Transverse colon (tissue), 4 donors: Measurements from ENCODE around the gene HABP2. TPM values are rescaled to one million over a fixed set of nuclear protein-coding genes. Genes with fewer than 3 reads are reported as not detected.

Experiments used
- DNase-seq: peaks from one replicate; pipeline ENCODE4 v3.0.0-alpha.2; 2019
- H3K27ac ChIP-seq, 4 donors: fragments of 200-600 bp; sonication (generic); 2 replicates each; pipeline ENCODE4 v1.5.1; 2016 to 2018; ENCODE audit warnings: inconsistent platforms in 4 of 4
- H3K27me3 ChIP-seq: fragments of 200-600 bp; sonication (generic); 2 replicates; pipeline ENCODE4 v1.5.1; 2017; ENCODE audit warnings: inconsistent platforms
- H3K36me3 ChIP-seq, 4 donors: fragments of 200-600 bp; sonication (generic); 2 replicates each; pipeline ENCODE4 v1.5.1; 2017 to 2019; ENCODE audit warnings: inconsistent platforms in 4 of 4
- H3K4me1 ChIP-seq, 4 donors: fragments of 200-600 bp; sonication (generic); 2 replicates each; pipeline ENCODE4 v1.5.1; 2017 to 2020; ENCODE audit warnings: inconsistent platforms in 4 of 4
- H3K4me3 ChIP-seq, 4 donors: fragments of 200-600 bp; sonication (generic); 1 replicate in 1 of 4; 2 replicates in 3 of 4; pipeline versions ENCODE4 v1.5.1 to v1.6.1; 2017 to 2019; ENCODE audit warnings: inconsistent platforms in 4 of 4
- H3K9me3 ChIP-seq, 2 donors: fragments of 200-600 bp; sonication (generic); 2 replicates each; pipeline ENCODE4 v1.5.1; 2017 to 2019; ENCODE audit warnings: inconsistent platforms in 2 of 2
- EP300 ChIP-seq: sonication (generic); formaldehyde crosslinking; IDR thresholded peaks from one replicate; pipeline ENCODE4 v1.6.1; 2017; ENCODE audit warnings: antibody characterized with exemption, low read depth
- POLR2A ChIP-seq: fragments of 450-650 bp; IDR thresholded peaks from one replicate; pipeline ENCODE4 v1.6.1; 2016; ENCODE audit warnings: antibody characterized with exemption, mild to moderate bottlenecking, moderate library complexity
- POLR2AphosphoS5 ChIP-seq, 3 donors: sonication (generic); formaldehyde crosslinking; IDR thresholded peaks; one replicate each; pipeline ENCODE4 v1.6.1; 2016; ENCODE audit warnings: antibody characterized with exemption in 3 of 3
- WGBS, 2 donors: methylation state at CpG; one replicate each; pipeline ENCODE4 v1.1.5; 2018; ENCODE audit warnings: low coverage in 1 of 2; 5-methylcytosine and 5-hydroxymethylcytosine counted together
- in situ Hi-C, 4 donors: fragments of 200-750 bp; cut with MboI; loops; one replicate each; pipeline versions ENCODE4 v1.15.0 to v1.15.1; 2017; ENCODE audit warnings: low sequenced_read_pairs in 3 of 4, low pct_ligation_motif_present in 1 of 4, low pct_unique_long_range_greater_than_20kb in 1 of 4
- intact Hi-C: fragments of 100-400 bp; cut with DNase I; formaldehyde crosslinking; loops from one replicate; pipeline ENCODE4 v1.15.1; 2023; ENCODE audit warnings: low total_unique reads
- total RNA-seq, 4 donors: library from RNA; depleted of rRNA; stranded (reverse); fragments of >200 nt; gene quantifications; one replicate each; pipeline ENCODE4 v1.1.0, GENCODE V29; 2016
- TF ChIP-seq, protein P1 (sequence below), 5 experiments: fragments of 200-600 bp in 3 of 5; fragments of 450-650 bp in 2 of 5; sonication (generic) in 3 of 5; IDR thresholded peaks; 1 replicate in 2 of 5; 2 replicates in 3 of 5; pipeline ENCODE4 v1.5.1; 2016 to 2017; ENCODE audit warnings: antibody characterized with exemption in 5 of 5, inconsistent platforms in 3 of 5, mild to moderate bottlenecking in 2 of 5, moderate library complexity in 1 of 5

The HABP2 gene
- total RNA-seq, 4 donors from 2014 or later, result not detected

DNA sequence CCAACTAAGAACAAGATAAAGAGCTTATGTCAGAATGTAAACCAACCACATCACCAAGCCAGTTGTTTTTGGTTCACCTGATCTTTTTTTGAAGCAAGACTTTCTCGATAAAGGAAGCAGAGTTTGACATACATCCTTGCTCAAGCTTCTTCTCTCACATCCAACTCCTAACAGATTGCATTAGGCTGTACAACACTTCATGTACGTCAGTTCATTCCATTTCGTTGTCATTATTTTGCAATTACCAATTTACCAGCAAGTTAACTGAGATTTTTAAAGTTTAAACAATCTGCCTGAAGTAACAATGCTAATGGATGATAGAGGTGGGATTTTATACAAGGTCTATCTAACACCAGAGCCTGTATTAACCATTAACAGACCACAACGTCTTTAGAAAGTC, 70.0 kb downstream of the HABP2 start:
- no peaks in the 10 kb centered on the region for H3K9me3 ChIP-seq
- no peak for DNase-seq
- TF ChIP-seq POLR2A (no peak), POLR2AphosphoS5 (IDR thresholded peaks at IDR 0.05) (no peak), EP300 (no peak)
- TF ChIP-seq, protein P1, sequence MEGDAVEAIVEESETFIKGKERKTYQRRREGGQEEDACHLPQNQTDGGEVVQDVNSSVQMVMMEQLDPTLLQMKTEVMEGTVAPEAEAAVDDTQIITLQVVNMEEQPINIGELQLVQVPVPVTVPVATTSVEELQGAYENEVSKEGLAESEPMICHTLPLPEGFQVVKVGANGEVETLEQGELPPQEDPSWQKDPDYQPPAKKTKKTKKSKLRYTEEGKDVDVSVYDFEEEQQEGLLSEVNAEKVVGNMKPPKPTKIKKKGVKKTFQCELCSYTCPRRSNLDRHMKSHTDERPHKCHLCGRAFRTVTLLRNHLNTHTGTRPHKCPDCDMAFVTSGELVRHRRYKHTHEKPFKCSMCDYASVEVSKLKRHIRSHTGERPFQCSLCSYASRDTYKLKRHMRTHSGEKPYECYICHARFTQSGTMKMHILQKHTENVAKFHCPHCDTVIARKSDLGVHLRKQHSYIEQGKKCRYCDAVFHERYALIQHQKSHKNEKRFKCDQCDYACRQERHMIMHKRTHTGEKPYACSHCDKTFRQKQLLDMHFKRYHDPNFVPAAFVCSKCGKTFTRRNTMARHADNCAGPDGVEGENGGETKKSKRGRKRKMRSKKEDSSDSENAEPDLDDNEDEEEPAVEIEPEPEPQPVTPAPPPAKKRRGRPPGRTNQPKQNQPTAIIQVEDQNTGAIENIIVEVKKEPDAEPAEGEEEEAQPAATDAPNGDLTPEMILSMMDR (IDR thresholded peaks at IDR 0.05), result no peak
- in situ Hi-C loops (no loop called here), intact Hi-C loops (no loop called here)
- WGBS, 2 donors, result 83 to 87% methylated on average over 3 to 4 of the region's 4 CpGs
- no peak overlapping the region for H3K4me3 ChIP-seq
- no peak overlapping the region for H3K27ac ChIP-seq
- H3K4me1 ChIP-seq, result peaks cover 0 to 25% (median 10%) of the 10 kb centered on the region in 4 donors
- no peaks in the 10 kb centered on the region for H3K36me3 ChIP-seq
- peaks cover 12% of the 10 kb centered on the region for H3K27me3 ChIP-seq

DNA sequence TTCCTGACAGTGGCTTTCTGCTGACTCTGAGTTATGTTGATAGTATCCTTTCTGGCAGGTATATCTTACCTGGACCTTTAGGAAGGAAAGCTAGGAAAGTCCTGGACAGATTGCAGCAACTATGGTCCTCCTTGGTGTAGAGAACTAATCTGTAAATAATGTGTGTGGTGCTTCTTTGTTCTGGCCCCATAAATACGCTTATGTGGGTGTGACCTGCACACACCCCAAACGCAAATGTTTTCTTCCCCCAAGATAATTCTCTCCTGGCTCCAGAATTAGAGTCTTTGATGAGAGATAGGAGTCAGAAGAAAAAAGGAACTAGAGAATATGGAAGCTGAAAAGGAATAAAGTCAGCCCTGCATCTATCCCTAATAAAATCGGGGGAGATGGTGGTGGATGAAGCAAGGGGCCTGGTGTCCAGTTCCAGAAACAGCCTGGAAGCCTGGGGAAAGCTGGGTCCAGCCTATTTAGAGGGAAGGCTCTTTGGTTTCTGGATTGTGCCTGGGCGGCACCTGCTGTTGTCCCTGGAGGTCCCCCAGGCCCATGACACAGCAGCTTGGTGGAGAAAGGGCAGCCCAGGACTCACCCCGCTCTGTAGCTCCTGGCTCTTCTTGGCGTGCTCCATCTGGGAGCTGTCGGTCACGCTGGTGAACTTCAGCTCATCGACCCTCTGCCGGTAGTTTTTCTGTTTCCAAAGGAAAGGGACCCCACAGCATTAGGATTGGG, 72.8 kb downstream of the HABP2 start:
- 19 to 77% methylated on average over 3 to 10 of the region's 10 CpGs for WGBS, 2 donors
- DNase-seq, result no peak
- no peak for TF ChIP-seq EP300
- TF ChIP-seq, protein P1 (IDR thresholded peaks at IDR 0.05), result no peak
- no peak for TF ChIP-seq POLR2A
- TF ChIP-seq POLR2AphosphoS5 (IDR thresholded peaks at IDR 0.05), result no peak

DNA sequence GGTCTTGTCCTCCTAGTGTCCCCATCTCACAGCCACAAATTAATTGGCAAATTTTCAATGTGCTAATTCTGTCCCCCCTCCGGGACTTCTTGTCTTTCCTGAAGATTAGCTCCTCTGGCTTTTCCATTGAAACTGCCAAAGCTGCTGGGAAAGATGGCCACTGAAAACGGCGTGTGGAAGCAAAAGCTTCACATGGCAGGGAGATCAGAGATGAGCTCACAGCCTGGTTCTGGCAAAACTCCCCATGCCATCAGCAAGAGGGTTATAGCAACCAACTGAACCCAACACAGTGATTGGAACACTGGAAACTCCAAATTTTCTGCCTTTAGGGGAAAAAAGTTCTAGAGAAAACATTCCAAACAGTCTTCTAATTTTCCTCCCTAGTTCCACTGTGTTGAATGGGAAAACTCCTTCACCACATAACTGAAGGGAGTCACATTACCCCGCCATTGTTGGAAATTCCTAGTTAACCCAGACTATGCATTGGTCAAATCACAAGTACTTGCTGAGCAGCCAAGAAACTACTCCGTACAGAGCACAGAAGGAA, 74.0 kb downstream of the HABP2 start:
- TF ChIP-seq POLR2A (no peak), EP300 (no peak)
- TF ChIP-seq, protein P1 (IDR thresholded peaks at IDR 0.05), result no peak
- H3K4me1 ChIP-seq, result peaks cover 0 to 48% (median 22%) of the 10 kb centered on the region in 4 donors
- no peak for DNase-seq
- 57 to 69% methylated on average over 2 to 5 of the region's 5 CpGs for WGBS, 2 donors
- H3K27ac ChIP-seq, result no peak overlapping the region
- H3K36me3 ChIP-seq, result no peaks in the 10 kb centered on the region
- intact Hi-C loops, result no loop called here
- no peaks in the 10 kb centered on the region for H3K27me3 ChIP-seq
- no peak overlapping the region for H3K4me3 ChIP-seq
- in situ Hi-C loops, result no loop called here
- H3K9me3 ChIP-seq, result no peaks in the 10 kb centered on the region

More for the DNA sequence above, 72.8 kb downstream of the HABP2 start:
- in situ Hi-C loops (no loop called here), intact Hi-C loops (no loop called here)
- Histone ChIP-seq H3K27me3 (no peaks in the 10 kb centered on the region), H3K4me1 (peaks cover 0 to 38% (median 18%) of the 10 kb centered on the region in 4 donors), H3K27ac (peak overlapping the region in 2 of 4 donors; percentile 53 to 54), H3K36me3 (no peaks in the 10 kb centered on the region), H3K4me3 (no peak overlapping the region), H3K9me3 (no peaks in the 10 kb centered on the region)

DNA sequence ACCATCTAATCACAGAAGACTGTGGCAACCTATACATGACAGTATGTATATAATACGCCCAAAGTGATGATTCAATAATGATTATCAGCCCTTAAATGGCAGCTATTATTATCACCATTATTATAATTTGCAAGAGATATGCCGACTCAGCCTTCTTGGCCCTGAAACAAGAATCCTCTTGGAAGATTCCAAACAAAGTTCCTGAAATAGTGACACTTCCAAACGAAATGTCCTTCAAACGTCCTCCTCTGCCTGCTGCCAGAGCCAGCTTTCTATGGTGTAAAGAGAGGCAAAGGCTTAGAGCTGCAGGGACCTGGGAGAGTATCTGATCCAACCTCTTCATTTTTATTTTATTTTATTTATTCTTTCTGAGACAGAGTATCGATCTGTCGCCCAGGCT, 75.0 kb downstream of the HABP2 start:
- intact Hi-C loops, result no loop called here
- peaks cover 0 to 54% (median 22%) of the 10 kb centered on the region in 4 donors for H3K4me1 ChIP-seq
- peak overlapping the region in 1 of 4 donors; percentile 57 for H3K27ac ChIP-seq
- no peaks in the 10 kb centered on the region for H3K27me3 ChIP-seq
- H3K36me3 ChIP-seq, result no peaks in the 10 kb centered on the region
- TF ChIP-seq POLR2AphosphoS5 (IDR thresholded peaks at IDR 0.05) (no peak), EP300 (no peak), POLR2A (no peak)
- TF ChIP-seq, protein P1 (IDR thresholded peaks at IDR 0.05), result no peak
- in situ Hi-C loops, result no loop called here
- no peak for DNase-seq
- 62 to 69% methylated on average over 4 to 6 of the region's 6 CpGs for WGBS, 2 donors
- no peak overlapping the region for H3K4me3 ChIP-seq
- H3K9me3 ChIP-seq, result no peaks in the 10 kb centered on the region
